Suprapubic skin (tissue), 4 donors: ENCODE results near the gene SBNO2.

Experiments used
- EP300 ChIP-seq: sonication (generic); formaldehyde crosslinking; IDR thresholded peaks from one replicate; pipeline ENCODE4 v1.6.1; 2017; ENCODE audit warnings: antibody characterized with exemption
- POLR2AphosphoS5 ChIP-seq, 3 donors: sonication (generic); formaldehyde crosslinking; IDR thresholded peaks; one replicate each; pipeline ENCODE4 v1.6.1; 2017; ENCODE audit warnings: antibody characterized with exemption in 3 of 3

DNA sequence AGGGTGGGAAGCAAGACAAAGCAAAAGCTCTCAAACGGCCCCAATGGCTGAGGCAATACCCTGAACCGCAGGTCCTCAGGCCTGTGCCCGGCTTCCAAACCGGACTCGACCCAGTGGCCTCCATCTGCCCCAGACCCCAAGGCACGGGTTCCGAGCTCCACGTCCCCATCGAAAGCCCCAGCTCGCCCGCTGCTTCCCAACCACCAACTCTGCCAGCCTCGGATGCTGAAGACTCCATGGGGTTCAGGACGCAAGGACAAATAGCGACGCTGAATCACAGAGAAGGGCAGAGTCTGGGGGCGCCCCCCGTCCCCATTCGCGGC is 79.5 kb downstream of the SBNO2 start:
- TF ChIP-seq EP300 (no peak), POLR2AphosphoS5 (IDR thresholded peaks at IDR 0.05) (no peak)
